Tibial nerve (tissue), 4 donors: ENCODE results near the gene DGKI. TPM values are rescaled to one million over a fixed set of nuclear protein-coding genes. Genes with fewer than 3 reads are reported as not detected.

Source experiments
- DNase-seq, 2 donors: peaks; one replicate each; pipeline ENCODE4 v3.0.0-alpha.2; 2019; ENCODE audit warnings: low spot score in 2 of 2
- H3K27ac ChIP-seq, 4 donors: fragments of 200-600 bp; sonication (generic) in 3 of 4; one replicate each; pipeline ENCODE4 v1.5.1; 2017 to 2019; ENCODE audit warnings: mild to moderate bottlenecking in 1 of 4
- H3K27me3 ChIP-seq, 2 donors: fragments of 200-600 bp; sonication (generic) in 1 of 2; one replicate each; pipeline versions ENCODE4 v1.5.1 to v1.6.0; 2017 to 2019
- H3K36me3 ChIP-seq, 3 donors: fragments of 200-600 bp; sonication (generic); one replicate each; pipeline ENCODE4 v1.5.1; 2018 to 2019
- H3K4me1 ChIP-seq, 4 donors: fragments of 200-600 bp; sonication (generic) in 3 of 4; one replicate each; pipeline ENCODE4 v1.5.1; 2017 to 2019
- H3K4me3 ChIP-seq, 4 donors: fragments of 200-600 bp; sonication (generic) in 3 of 4; one replicate each; pipeline ENCODE4 v1.5.1; 2017 to 2019; ENCODE audit warnings: mild to moderate bottlenecking in 1 of 4, moderate library complexity in 1 of 4
- H3K9me3 ChIP-seq, 4 donors: fragments of 200-600 bp; sonication (generic) in 3 of 4; one replicate each; pipeline ENCODE4 v1.5.1; 2017 to 2019
- EP300 ChIP-seq, 2 donors: sonication (generic); formaldehyde crosslinking; IDR thresholded peaks; one replicate each; pipeline ENCODE4 v1.6.1; 2017; ENCODE audit warnings: antibody characterized with exemption in 2 of 2, mild to moderate bottlenecking in 1 of 2
- POLR2A ChIP-seq, 2 donors: fragments of 450-650 bp; IDR thresholded peaks; one replicate each; pipeline ENCODE4 v1.6.1; 2017; ENCODE audit warnings: antibody characterized with exemption in 2 of 2, mild to moderate bottlenecking in 2 of 2, moderate library complexity in 2 of 2
- WGBS, 2 donors: methylation state at CpG; one replicate each; pipeline ENCODE4 v1.1.5; 2018; 5-methylcytosine and 5-hydroxymethylcytosine counted together
- total RNA-seq, 4 donors: library from RNA; depleted of rRNA; stranded (reverse); fragments of >200 nt; gene quantifications; one replicate each; pipeline ENCODE4 v1.1.0, GENCODE V29; 2016
- TF ChIP-seq, protein P1 (sequence below), 5 experiments: fragments of 200-600 bp in 3 of 5; fragments of 450-650 bp in 2 of 5; sonication (generic) in 3 of 5; IDR thresholded peaks; one replicate each; pipeline ENCODE4 v1.5.1; 2016 to 2019; ENCODE audit warnings: antibody characterized with exemption in 5 of 5, mild to moderate bottlenecking in 3 of 5, moderate library complexity in 2 of 5

The DGKI gene
- total RNA-seq, 4 donors from 2014 or later = 0.21 to 2.7 (median 1.7) TPM

DNA sequence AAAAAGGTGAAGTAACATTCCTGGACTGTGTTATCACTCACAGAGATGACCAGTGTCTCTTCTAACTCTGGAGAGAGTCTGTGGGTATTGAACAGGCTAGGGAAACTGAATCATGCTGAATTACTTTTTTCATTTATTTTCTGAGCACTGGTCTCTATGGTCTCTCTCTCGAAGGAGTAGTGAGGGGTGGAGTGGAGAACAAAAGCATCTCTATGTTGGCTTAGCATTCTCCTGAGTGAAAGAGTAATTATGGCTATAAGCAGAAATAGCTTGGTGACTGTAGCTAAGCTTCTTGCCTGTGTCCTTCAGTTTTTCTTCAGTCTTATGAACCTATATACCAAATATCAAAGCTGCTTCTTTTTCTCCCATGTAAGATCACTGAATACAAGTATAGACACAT is 438.6 kb downstream of the DGKI start:
- Histone ChIP-seq H3K4me1 (peaks cover 0 to 7% (median 0%) of the 10 kb centered on the region in 4 donors), H3K27ac (no peak overlapping the region), H3K36me3 (no peaks in the 10 kb centered on the region), H3K9me3 (no peaks in the 10 kb centered on the region), H3K4me3 (no peak overlapping the region), H3K27me3 (no peaks in the 10 kb centered on the region)
- 21 to 24% methylated on average over 1 of the region's 1 CpG for WGBS, 2 donors
- TF ChIP-seq EP300 (IDR thresholded peaks at IDR 0.05) (no peak), POLR2A (IDR thresholded peaks at IDR 0.05) (no peak)
- TF ChIP-seq, protein P1, sequence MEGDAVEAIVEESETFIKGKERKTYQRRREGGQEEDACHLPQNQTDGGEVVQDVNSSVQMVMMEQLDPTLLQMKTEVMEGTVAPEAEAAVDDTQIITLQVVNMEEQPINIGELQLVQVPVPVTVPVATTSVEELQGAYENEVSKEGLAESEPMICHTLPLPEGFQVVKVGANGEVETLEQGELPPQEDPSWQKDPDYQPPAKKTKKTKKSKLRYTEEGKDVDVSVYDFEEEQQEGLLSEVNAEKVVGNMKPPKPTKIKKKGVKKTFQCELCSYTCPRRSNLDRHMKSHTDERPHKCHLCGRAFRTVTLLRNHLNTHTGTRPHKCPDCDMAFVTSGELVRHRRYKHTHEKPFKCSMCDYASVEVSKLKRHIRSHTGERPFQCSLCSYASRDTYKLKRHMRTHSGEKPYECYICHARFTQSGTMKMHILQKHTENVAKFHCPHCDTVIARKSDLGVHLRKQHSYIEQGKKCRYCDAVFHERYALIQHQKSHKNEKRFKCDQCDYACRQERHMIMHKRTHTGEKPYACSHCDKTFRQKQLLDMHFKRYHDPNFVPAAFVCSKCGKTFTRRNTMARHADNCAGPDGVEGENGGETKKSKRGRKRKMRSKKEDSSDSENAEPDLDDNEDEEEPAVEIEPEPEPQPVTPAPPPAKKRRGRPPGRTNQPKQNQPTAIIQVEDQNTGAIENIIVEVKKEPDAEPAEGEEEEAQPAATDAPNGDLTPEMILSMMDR (IDR thresholded peaks at IDR 0.05) = no peak
- no peak for DNase-seq

DNA sequence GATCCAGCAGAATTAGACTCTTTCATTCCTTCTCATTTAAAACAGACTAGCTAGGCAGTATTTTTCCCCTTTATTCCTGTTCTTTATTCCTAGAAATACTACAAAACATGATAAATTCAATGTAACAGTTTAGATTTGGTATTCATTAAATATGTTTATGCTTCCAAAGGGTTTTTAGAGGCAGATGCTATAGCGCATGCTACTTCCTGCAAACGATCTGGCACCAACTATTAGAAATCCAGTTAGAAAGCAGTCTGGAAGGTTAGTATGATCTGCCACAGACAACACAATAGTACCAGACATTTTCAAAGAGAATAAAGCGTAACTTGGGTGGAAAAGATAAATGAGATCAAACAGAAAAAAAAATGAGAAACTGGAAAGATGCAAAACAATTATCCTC is 439.7 kb downstream of the DGKI start:
- no peak for TF ChIP-seq POLR2A (IDR thresholded peaks at IDR 0.05)
- TF ChIP-seq EP300 (IDR thresholded peaks at IDR 0.05) = no peak
- TF ChIP-seq, protein P1 (IDR thresholded peaks at IDR 0.05) = no peak
- 84 to 88% methylated on average over 3 of the region's 3 CpGs for WGBS, 2 donors
- Histone ChIP-seq H3K4me3 (no peak overlapping the region), H3K27me3 (no peaks in the 10 kb centered on the region), H3K9me3 (no peaks in the 10 kb centered on the region), H3K27ac (no peak overlapping the region), H3K4me1 (peaks cover 0 to 17% (median 0%) of the 10 kb centered on the region in 4 donors), H3K36me3 (no peaks in the 10 kb centered on the region)
- no peak for DNase-seq

DNA sequence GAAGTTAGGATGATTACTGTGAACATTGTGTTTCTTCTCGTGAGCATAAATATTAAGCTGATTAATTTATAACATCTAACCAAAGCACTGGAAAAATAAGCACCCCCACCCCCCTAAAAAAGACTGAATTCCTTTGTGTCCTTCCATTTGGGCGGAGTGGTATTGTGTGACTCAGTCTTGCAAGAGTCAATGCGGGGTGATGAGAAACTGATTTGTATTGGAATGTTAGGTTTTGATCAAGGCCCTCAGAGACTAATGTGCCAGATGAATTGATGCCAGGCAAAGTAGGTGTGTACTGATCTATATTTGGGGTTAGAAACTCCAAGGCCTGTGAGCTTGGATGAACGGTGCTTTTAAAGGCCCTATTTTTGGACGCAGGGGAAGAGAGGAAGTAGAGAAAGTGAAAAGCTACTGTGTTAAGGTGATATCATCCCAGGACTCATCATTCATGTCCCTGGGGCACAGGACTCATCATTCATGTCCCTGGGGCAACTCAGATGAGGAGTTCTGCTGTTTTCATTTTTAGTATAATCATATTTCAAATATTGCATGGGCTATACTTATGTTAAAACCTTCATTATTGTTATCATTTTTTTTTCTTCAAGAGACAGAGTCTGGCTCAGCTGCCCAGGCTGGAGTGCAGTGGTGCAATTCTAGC is 442.0 kb downstream of the DGKI start:
- TF ChIP-seq EP300 (IDR thresholded peaks at IDR 0.05) (no peak), POLR2A (IDR thresholded peaks at IDR 0.05) (no peak)
- TF ChIP-seq, protein P1 (IDR thresholded peaks at IDR 0.05) = no peak
- WGBS, 2 donors = 74 to 84% methylated on average over 5 of the region's 5 CpGs
- Histone ChIP-seq H3K4me3 (no peak overlapping the region), H3K9me3 (no peaks in the 10 kb centered on the region), H3K4me1 (peaks cover 0 to 17% (median 0%) of the 10 kb centered on the region in 4 donors), H3K27me3 (no peaks in the 10 kb centered on the region), H3K36me3 (no peaks in the 10 kb centered on the region), H3K27ac (no peak overlapping the region)
- no peak for DNase-seq

DNA sequence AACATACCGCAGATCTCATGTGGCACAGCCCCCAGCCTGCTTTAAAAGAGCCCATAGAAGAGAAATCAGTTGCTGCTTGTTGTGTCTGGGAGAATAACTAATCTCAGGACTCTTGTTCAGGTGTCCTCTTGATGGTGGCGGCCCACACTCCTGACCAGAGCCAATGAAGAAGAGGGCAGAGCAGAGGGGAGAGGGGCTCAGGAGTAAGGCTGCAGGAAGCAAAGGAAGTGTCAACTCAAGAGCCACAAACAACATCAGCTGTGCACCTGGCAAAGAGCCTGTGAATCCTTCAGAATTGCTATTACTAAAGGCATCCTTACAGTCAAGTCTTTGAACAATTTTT is 443.4 kb downstream of the DGKI start:
- TF ChIP-seq POLR2A (IDR thresholded peaks at IDR 0.05) (no peak), EP300 (IDR thresholded peaks at IDR 0.05) (no peak)
- TF ChIP-seq, protein P1 (IDR thresholded peaks at IDR 0.05) = no peak
- Histone ChIP-seq H3K4me3 (no peak overlapping the region), H3K27me3 (no peaks in the 10 kb centered on the region), H3K9me3 (no peaks in the 10 kb centered on the region), H3K4me1 (peaks cover 0 to 17% (median 0%) of the 10 kb centered on the region in 4 donors), H3K27ac (peak overlapping the region in 2 of 4 donors; percentile 40 to 41), H3K36me3 (no peaks in the 10 kb centered on the region)
- DNase-seq = no peak
- 63 to 69% methylated on average over 2 of the region's 2 CpGs for WGBS, 2 donors

DNA sequence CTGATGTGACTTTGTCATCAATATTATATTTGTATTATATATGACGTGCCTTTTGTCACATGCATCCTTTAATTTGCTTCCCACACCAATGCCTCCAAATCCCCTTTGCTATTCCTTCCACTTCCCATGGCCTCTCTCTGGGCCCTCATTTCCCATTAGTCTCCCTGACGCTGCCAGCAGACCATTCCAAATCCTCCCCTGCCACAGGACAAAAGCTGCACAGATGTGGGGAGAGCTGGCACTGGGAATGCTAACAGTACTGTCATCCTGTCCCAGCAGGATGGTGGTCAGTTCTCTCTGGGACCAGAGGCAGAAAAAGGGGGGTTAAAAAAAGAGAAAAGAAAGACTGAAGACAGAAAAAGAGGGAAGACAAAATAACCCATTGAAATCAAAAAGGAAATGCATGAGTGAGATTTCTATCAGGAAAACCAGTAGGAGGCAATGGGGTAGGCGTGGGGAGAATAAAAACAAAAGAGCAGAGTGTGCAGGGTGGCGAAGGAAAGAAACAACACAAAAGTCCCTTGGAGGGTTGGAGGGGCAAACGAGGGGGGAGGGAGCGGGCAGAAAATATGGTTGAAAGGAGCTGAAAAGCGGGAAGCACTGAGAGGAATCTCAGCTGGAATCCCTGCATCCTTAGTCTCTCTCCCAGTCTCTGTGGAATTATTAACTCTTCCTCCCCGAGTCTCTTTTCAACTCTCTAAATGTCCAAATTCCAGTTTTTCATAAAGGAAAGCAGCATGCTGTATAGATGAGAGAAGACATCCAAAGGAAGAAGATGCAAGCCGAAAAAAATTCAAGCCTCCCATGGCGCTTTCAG is 444.0 kb downstream of the DGKI start:
- peaks cover 0 to 12% (median 0%) of the 10 kb centered on the region in 4 donors for H3K4me1 ChIP-seq
- H3K27ac ChIP-seq = peak overlapping the region in 2 of 4 donors; percentile 40 to 41
- no peaks in the 10 kb centered on the region for H3K27me3 ChIP-seq
- H3K36me3 ChIP-seq = no peaks in the 10 kb centered on the region
- 30 to 42% methylated on average over 10 of the region's 10 CpGs for WGBS, 2 donors
- no peak for DNase-seq
- TF ChIP-seq EP300 (IDR thresholded peaks at IDR 0.05) (no peak), POLR2A (IDR thresholded peaks at IDR 0.05) (no peak)
- TF ChIP-seq, protein P1 (IDR thresholded peaks at IDR 0.05) = no peak
- no peaks in the 10 kb centered on the region for H3K9me3 ChIP-seq
- no peak overlapping the region for H3K4me3 ChIP-seq
